Hepatocyte (in vitro differentiated cells): ENCODE measurements around the gene DHODH. TPM values are rescaled to one million over a fixed set of nuclear protein-coding genes. Genes with fewer than 3 reads are reported as not detected.
"Not testable (repeated sequence)": the region's sequence is repeated elsewhere in the genome, so short reads cannot be mapped to it uniquely, and the experiment has no call there.

Experiments
- DNase-seq: peaks from one replicate; pipeline ENCODE4 v3.0.0-alpha.2; 2016; ENCODE audit warnings: low spot score
- H2AFZ ChIP-seq: fragments of 200-600 bp; sonication (generic); 2 replicates; pipeline ENCODE4 v1.6.0; 2016; ENCODE audit warnings: antibody characterized with exemption, mild to moderate bottlenecking
- H3K27ac ChIP-seq: fragments of 200-600 bp; sonication (generic); 2 replicates; pipeline ENCODE4 v1.5.1; 2016; ENCODE audit warnings: mild to moderate bottlenecking
- H3K27me3 ChIP-seq: fragments of 200-600 bp; sonication (generic); 2 replicates; pipeline ENCODE4 v1.6.1; 2016
- H3K36me3 ChIP-seq: fragments of 200-600 bp; sonication (generic); replicated peaks from 2 replicates; pipeline ENCODE4 v1.5.1; 2016; ENCODE audit warnings: low read depth; ENCODE audit not compliant: insufficient read depth
- H3K4me1 ChIP-seq: fragments of 200-600 bp; sonication (generic); 2 replicates; pipeline ENCODE4 v1.5.1; 2016; ENCODE audit warnings: mild to moderate bottlenecking, moderate library complexity; ENCODE audit not compliant: insufficient read depth
- H3K4me2 ChIP-seq: fragments of 200-600 bp; sonication (generic); 2 replicates; pipeline ENCODE4 v1.6.0; 2016
- H3K4me3 ChIP-seq: fragments of 200-600 bp; sonication (generic); 2 replicates; pipeline ENCODE4 v1.5.1; 2016; ENCODE audit warnings: mild to moderate bottlenecking
- H3K79me2 ChIP-seq: fragments of 200-600 bp; sonication (generic); 2 replicates; pipeline ENCODE4 v1.6.0; 2017; ENCODE audit warnings: mild to moderate bottlenecking
- H3K9me2 ChIP-seq: fragments of 200-600 bp; sonication (generic); replicated peaks from 2 replicates; pipeline ENCODE4 v1.6.0; 2017; ENCODE audit warnings: mild to moderate bottlenecking; ENCODE audit not compliant: insufficient read depth
- H3K9me3 ChIP-seq: fragments of 200-600 bp; sonication (generic); 2 replicates; pipeline ENCODE4 v1.5.1; 2016; ENCODE audit warnings: low read depth, mild to moderate bottlenecking
- H4K20me1 ChIP-seq: fragments of 200-600 bp; sonication (generic); 2 replicates; pipeline ENCODE4 v1.6.0; 2016; ENCODE audit warnings: mild to moderate bottlenecking; ENCODE audit not compliant: insufficient read depth, poor library complexity, severe bottlenecking
- CTCF ChIP-seq: fragments of 200-600 bp; sonication (generic); IDR thresholded peaks from 2 replicates; pipeline ENCODE4 v1.5.1; 2016; ENCODE audit warnings: antibody characterized with exemption, mild to moderate bottlenecking; ENCODE audit not compliant: poor library complexity
- EZH2 ChIP-seq: fragments of 200-600 bp; sonication (generic); IDR thresholded peaks from 2 replicates; pipeline ENCODE4 v1.6.1; 2016; ENCODE audit warnings: antibody characterized with exemption, mild to moderate bottlenecking, borderline replicate concordance
- EZH2phosphoT487 ChIP-seq: fragments of 200-600 bp; sonication (generic); IDR thresholded peaks from one replicate; pipeline ENCODE4 v1.6.1; 2018; ENCODE audit warnings: antibody characterized with exemption, mild to moderate bottlenecking, low read depth, moderate library complexity; ENCODE audit not compliant: unreplicated experiment, severe bottlenecking
- WGBS: methylation state at CpG from one replicate; pipeline ENCODE4 v1.1.6; 2016; ENCODE audit warnings: low lambda C conversion rate; ENCODE audit errors: missing lambda C conversion rate; 5-methylcytosine and 5-hydroxymethylcytosine counted together
- polyA plus RNA-seq: library from polyadenylated mRNA; unstranded; fragments of >200 nt; fragmentation: Nextera tagmentation; extraction: Ambion mirVana; gene quantifications from 2 replicates; pipeline ENCODE4 v1.2.1, GENCODE V29; 2016
- total RNA-seq: library from RNA; depleted of rRNA; stranded (reverse); fragments of >200 nt; gene quantifications from 2 replicates; pipeline ENCODE4 v1.2.3, GENCODE V29; 2014

The DHODH gene
- total and polyA plus RNA-seq, 2 experiments from 2014 or later: 5.6 to 6.6 TPM

DNA sequence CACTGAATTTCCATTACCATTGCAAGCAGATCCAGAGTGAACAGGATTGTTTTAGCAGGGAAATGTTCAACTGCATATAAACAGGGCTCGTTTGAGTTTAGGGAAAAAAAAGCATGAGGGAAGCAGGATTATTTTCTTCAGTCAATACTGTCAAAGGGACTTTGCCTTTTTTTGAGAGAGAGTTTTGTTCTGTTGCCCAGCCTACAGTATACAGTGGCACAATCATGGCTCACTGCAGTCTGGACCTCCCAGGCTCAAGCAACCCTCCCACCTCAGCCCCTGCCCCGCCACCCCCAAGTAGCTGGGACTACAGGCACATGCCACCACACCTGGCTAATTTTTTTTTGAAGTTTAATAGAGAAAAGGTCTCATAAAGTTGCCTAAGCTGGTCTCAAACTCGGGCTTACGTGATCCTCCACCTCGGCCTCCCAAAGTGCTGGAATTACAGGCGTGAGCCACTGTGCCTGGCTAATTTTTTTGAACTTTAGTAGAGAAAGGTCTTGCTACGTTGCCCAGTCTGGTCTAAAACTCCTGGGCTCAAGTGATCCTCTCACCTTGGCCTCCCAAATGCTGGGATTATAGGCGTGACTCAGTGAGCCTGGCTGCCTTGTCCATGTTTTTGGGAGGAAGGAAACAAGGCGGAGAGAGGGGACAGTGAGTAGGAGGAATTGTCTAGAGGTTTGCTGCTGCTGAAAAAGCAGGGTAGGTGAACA, 23.1 kb upstream of the DHODH start:
- no peak for DNase-seq
- Histone ChIP-seq H3K4me3 (no peak overlapping the region), H3K4me1 (no peaks in the 10 kb centered on the region), H3K27me3 (no peaks in the 10 kb centered on the region), H4K20me1 (no peaks in the 10 kb centered on the region), H3K9me3 (no peaks in the 10 kb centered on the region), H3K27ac (no peak overlapping the region), H3K9me2 (no peaks in the 10 kb centered on the region), H3K4me2 (no peak overlapping the region), H2AFZ (no peak overlapping the region), H3K79me2 (no peaks in the 10 kb centered on the region), H3K36me3 (no peaks in the 10 kb centered on the region)
- TF ChIP-seq EZH2phosphoT487 (no peak), EZH2 (no peak), CTCF (no peak)
- WGBS: 87% methylated on average over 9 of the region's 9 CpGs

- H4K20me1 ChIP-seq: no peaks in the 10 kb centered on the region
- TF ChIP-seq EZH2 (no peak), CTCF (no peak), EZH2phosphoT487 (no peak)
- no peaks in the 10 kb centered on the region for H3K27me3 ChIP-seq
- DNase-seq: no peak
- no peaks in the 10 kb centered on the region for H3K9me3 ChIP-seq
- H3K36me3 ChIP-seq: no peaks in the 10 kb centered on the region
- H3K4me2 ChIP-seq: no peak overlapping the region
- no peak overlapping the region for H3K27ac ChIP-seq
- no peak overlapping the region for H3K4me3 ChIP-seq
- no peaks in the 10 kb centered on the region for H3K79me2 ChIP-seq
- no peaks in the 10 kb centered on the region for H3K4me1 ChIP-seq
- H3K9me2 ChIP-seq: no peaks in the 10 kb centered on the region
- WGBS: 43% methylated on average over 4 of the region's 4 CpGs
- no peak overlapping the region for H2AFZ ChIP-seq
Measured at GRCh38 chr16:71986131-71986530, 22.4 kb upstream of the DHODH start.

GRCh38 chr16:71995038-71995437, 13.5 kb upstream of the DHODH start:
- no peak overlapping the region for H2AFZ ChIP-seq
- H3K4me3 ChIP-seq: no peak overlapping the region
- H4K20me1 ChIP-seq: no peaks in the 10 kb centered on the region
- WGBS: 53% methylated on average over 5 of the region's 5 CpGs
- TF ChIP-seq EZH2 (no peak), EZH2phosphoT487 (no peak), CTCF (no peak)
- H3K27me3 ChIP-seq: no peaks in the 10 kb centered on the region
- H3K4me1 ChIP-seq: no peaks in the 10 kb centered on the region
- DNase-seq: no peak
- H3K4me2 ChIP-seq: no peak overlapping the region
- no peaks in the 10 kb centered on the region for H3K36me3 ChIP-seq
- no peaks in the 10 kb centered on the region for H3K9me2 ChIP-seq
- H3K79me2 ChIP-seq: no peaks in the 10 kb centered on the region
- no peaks in the 10 kb centered on the region for H3K9me3 ChIP-seq
- H3K27ac ChIP-seq: no peak overlapping the region

DNA sequence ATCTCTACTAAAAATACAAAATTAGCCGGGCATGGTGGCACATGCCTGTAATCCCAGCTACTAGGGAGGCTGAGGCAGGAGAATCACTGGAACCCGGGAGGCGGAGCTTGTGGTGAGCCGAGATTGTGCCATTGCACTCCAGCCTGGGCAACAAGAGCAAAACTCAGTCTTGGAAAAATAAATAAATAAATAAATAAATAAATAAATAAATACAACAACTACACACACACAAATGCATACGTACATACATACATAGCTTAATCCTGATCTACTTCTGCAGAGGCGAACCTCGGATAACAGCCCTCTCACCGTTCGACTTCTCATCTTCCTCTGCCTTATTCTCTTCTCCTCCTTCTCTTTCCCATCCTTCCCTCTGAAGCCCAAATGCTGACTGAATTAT, 11.0 kb upstream of the DHODH start:
- not testable (repeated sequence) for H3K4me3 ChIP-seq

More for the DNA sequence above, 11.0 kb upstream of the DHODH start:
- 89% methylated on average over 9 of the region's 9 CpGs for WGBS
- not testable (repeated sequence) for H3K79me2 ChIP-seq, H4K20me1 ChIP-seq, H3K27me3 ChIP-seq, H2AFZ ChIP-seq, DNase-seq, H3K27ac ChIP-seq, H3K36me3 ChIP-seq, H3K9me2 ChIP-seq, H3K4me2 ChIP-seq, H3K9me3 ChIP-seq, H3K4me1 ChIP-seq
